GM20431 (cell line): Measurements from ENCODE around the gene CACNG7.

Experiments used
- in situ Hi-C: fragments of 300-500 bp; cut with MseI, MboI; formaldehyde crosslinking; loops from one replicate; pipeline ENCODE4 v1.15.0; 2020; ENCODE audit warnings: low sequenced_read_pairs; ENCODE audit not compliant: unreplicated experiment

Gene CACNG7

GRCh38 chr19:53978975-53979801 is 70.1 kb downstream of the CACNG7 start:
- in situ Hi-C loops = no loop called here

- in situ Hi-C loops = no loop called here
Observed at GRCh38 chr19:53980539-53981375, 71.7 kb downstream of the CACNG7 start.

GRCh38 chr19:53981376-53981951 is 72.4 kb downstream of the CACNG7 start:
- in situ Hi-C loops = no loop called here

- in situ Hi-C loops = no loop called here
Observed at GRCh38 chr19:53982001-53982451, 72.9 kb downstream of the CACNG7 start.

GRCh38 chr19:53982611-53983010 is 73.5 kb downstream of the CACNG7 start:
- in situ Hi-C loops = no loop called here

GRCh38 chr19:53983457-53984289 is 74.6 kb downstream of the CACNG7 start:
- in situ Hi-C loops = no loop called here

GRCh38 chr19:53985863-53986262 is 76.8 kb downstream of the CACNG7 start:
- in situ Hi-C loops = no loop called here

- in situ Hi-C loops = no loop called here
Observed at GRCh38 chr19:53988981-53989380, 79.9 kb downstream of the CACNG7 start.

GRCh38 chr19:53989600-53990533 is 80.8 kb downstream of the CACNG7 start:
- in situ Hi-C loops = no loop called here

- in situ Hi-C loops = no loop called here
Observed at GRCh38 chr19:53991224-53992113, 82.4 kb downstream of the CACNG7 start, which contains the start of gene CACNG6. TSS of gene CACNG6 (plus strand) at chr19:53991637. CDS start at chr19:53992878, 1,241 bp downstream.

- in situ Hi-C loops = no loop called here
Observed at GRCh38 chr19:53992211-53992610, 83.1 kb downstream of the CACNG7 start.

- in situ Hi-C loops = no loop called here
Observed at GRCh38 chr19:53992815-53993214, 83.7 kb downstream of the CACNG7 start.

- in situ Hi-C loops = no loop called here
Observed at GRCh38 chr19:53993448-53993847, 84.4 kb downstream of the CACNG7 start.
